Osteocyte (in vitro differentiated cells): ENCODE results near the gene KAT2A. TPM values are rescaled to one million over a fixed set of nuclear protein-coding genes. Genes with fewer than 3 reads are reported as not detected.
A peak's percentile ranks its signal among the peaks of the same experiment; 100 is the strongest.

Experiments used
- DNase-seq: peaks from one replicate; pipeline ENCODE4 v3.0.0; 2021; ENCODE audit warnings: mixed read lengths; ENCODE audit not compliant: unreplicated experiment; ENCODE audit errors: extremely low spot score
- H3K27ac Mint-ChIP-seq: one replicate; pipeline ENCODE4 v1.8.0; 2021; ENCODE audit warnings: mild to moderate bottlenecking, mixed read lengths; ENCODE audit not compliant: unreplicated experiment
- H3K27me3 Mint-ChIP-seq: one replicate; pipeline ENCODE4 v1.8.0; 2021; ENCODE audit warnings: mixed read lengths; ENCODE audit not compliant: unreplicated experiment
- H3K36me3 Mint-ChIP-seq: one replicate; pipeline ENCODE4 v1.8.0; 2021; ENCODE audit warnings: mixed read lengths; ENCODE audit not compliant: unreplicated experiment
- H3K4me1 Mint-ChIP-seq: one replicate; pipeline ENCODE4 v1.8.0; 2021; ENCODE audit warnings: mixed read lengths; ENCODE audit not compliant: unreplicated experiment
- H3K4me3 Mint-ChIP-seq: one replicate; pipeline ENCODE4 v1.8.0; 2021; ENCODE audit warnings: mild to moderate bottlenecking, moderate library complexity, mixed read lengths; ENCODE audit not compliant: unreplicated experiment
- H3K9me3 Mint-ChIP-seq: one replicate; pipeline ENCODE4 v1.8.0; 2021; ENCODE audit warnings: mixed read lengths; ENCODE audit not compliant: unreplicated experiment
- CTCF ChIP-seq: fragments of 200-600 bp; sonication (generic); IDR thresholded peaks from 2 replicates; pipeline ENCODE4 v1.5.0; 2021; ENCODE audit warnings: antibody characterized with exemption, mild to moderate bottlenecking, moderate library complexity
- total RNA-seq: library from RNA; stranded (reverse); gene quantifications from 2 replicates; pipeline ENCODE4 v1.2.1, GENCODE V29; 2021

Gene KAT2A
- total RNA-seq, 1 donor from 2014 or later, result 40.4 TPM

GRCh38 chr17:42117397-42118125, 3.6 kb downstream of the KAT2A start:
- Mint-ChIP-seq H3K27ac (no peak overlapping the region), H3K9me3 (no peaks in the 10 kb centered on the region), H3K36me3 (peaks cover 8% of the 10 kb centered on the region), H3K4me1 (peaks cover 14% of the 10 kb centered on the region), H3K27me3 (no peaks in the 10 kb centered on the region), H3K4me3 (no peak overlapping the region)
- DNase-seq, result no peak
- no peak for TF ChIP-seq CTCF

GRCh38 chr17:42116705-42117396, 4.3 kb downstream of the KAT2A start:
- TF ChIP-seq CTCF, result peak; percentile 88
- peak; percentile 93 for DNase-seq
- H3K4me3 Mint-ChIP-seq, result no peak overlapping the region
- H3K27ac Mint-ChIP-seq, result no peak overlapping the region
- no peaks in the 10 kb centered on the region for H3K9me3 Mint-ChIP-seq
- peaks cover 18% of the 10 kb centered on the region for H3K4me1 Mint-ChIP-seq
- H3K27me3 Mint-ChIP-seq, result no peaks in the 10 kb centered on the region
- H3K36me3 Mint-ChIP-seq, result peaks cover 8% of the 10 kb centered on the region

- Mint-ChIP-seq H3K27ac (no peak overlapping the region), H3K36me3 (peaks cover 8% of the 10 kb centered on the region), H3K27me3 (no peaks in the 10 kb centered on the region), H3K4me3 (no peak overlapping the region), H3K4me1 (peaks cover 12% of the 10 kb centered on the region), H3K9me3 (no peaks in the 10 kb centered on the region)
- DNase-seq, result no peak
- TF ChIP-seq CTCF, result no peak
These were observed 7.0 kb downstream of the KAT2A start for GRCh38 chr17:42114118-42114517.

GRCh38 chr17:42113293-42114069, 7.7 kb downstream of the KAT2A start:
- Mint-ChIP-seq H3K27ac (no peak overlapping the region), H3K4me3 (no peak overlapping the region), H3K36me3 (peaks cover 8% of the 10 kb centered on the region), H3K27me3 (no peaks in the 10 kb centered on the region), H3K4me1 (peaks cover 12% of the 10 kb centered on the region), H3K9me3 (no peaks in the 10 kb centered on the region)
- no peak for TF ChIP-seq CTCF
- no peak for DNase-seq
